Body of pancreas (tissue), 4 donors: Measurements from ENCODE around the gene NIPAL4. TPM values are rescaled to one million over a fixed set of nuclear protein-coding genes. Genes with fewer than 3 reads are reported as not detected.

Source experiments
- ATAC-seq: fragments of 150-250 bp; one replicate; pipeline ENCODE4 v1.9.1; 2016
- DNase-seq, 4 donors: peaks; one replicate each; pipeline ENCODE4 v3.0.0-alpha.2; 2019
- H3K27ac ChIP-seq, 4 donors: fragments of 200-600 bp; sonication (generic); 1 replicate in 3 of 4; 2 replicates in 1 of 4; pipeline versions ENCODE4 v1.5.1 to v1.6.1; 2016 to 2019; ENCODE audit warnings: mild to moderate bottlenecking in 1 of 4, mixed read lengths in 1 of 4, moderate library complexity in 1 of 4
- H3K27me3 ChIP-seq, 2 donors: fragments of 200-600 bp; sonication (generic); one replicate each; pipeline ENCODE4 v1.6.0; 2016; ENCODE audit warnings: mild to moderate bottlenecking in 1 of 2
- H3K36me3 ChIP-seq, 2 donors: fragments of 200-600 bp; sonication (generic); replicated peaks in 1 of 2; 2 replicates each; pipeline ENCODE4 v1.5.1; 2016; ENCODE audit warnings: low read depth in 2 of 2; ENCODE audit not compliant: insufficient read depth in 1 of 2
- H3K4me1 ChIP-seq: fragments of 200-600 bp; sonication (generic); one replicate; pipeline ENCODE4 v1.6.0; 2016
- H3K4me3 ChIP-seq, 2 donors: fragments of 200-600 bp; sonication (generic); 1 replicate in 1 of 2; 2 replicates in 1 of 2; pipeline ENCODE4 v1.5.1; 2016 to 2019
- H3K9me3 ChIP-seq, 3 donors: fragments of 200-600 bp; sonication (generic); 1 replicate in 2 of 3; 2 replicates in 1 of 3; pipeline ENCODE4 v1.5.1; 2016
- CTCF ChIP-seq, 7 experiments: fragments of 450-650 bp in 4 of 7; fragments of 200-600 bp in 3 of 7; sonication (generic) in 3 of 7; IDR thresholded peaks; one replicate each; pipeline ENCODE4 v1.5.1; 2016 to 2019; ENCODE audit warnings: antibody characterized with exemption in 7 of 7
- POLR2A ChIP-seq, 3 donors: fragments of 450-650 bp; IDR thresholded peaks; one replicate each; pipeline ENCODE4 v1.6.1; 2016; ENCODE audit warnings: antibody characterized with exemption in 3 of 3, mild to moderate bottlenecking in 2 of 3
- WGBS, 2 donors: methylation state at CpG; one replicate each; pipeline ENCODE4 v1.1.5; 2017; 5-methylcytosine and 5-hydroxymethylcytosine counted together
- intact Hi-C: fragments of 100-400 bp; cut with DNase I; formaldehyde crosslinking; loops from one replicate; pipeline ENCODE4 v1.15.1; 2023
- total RNA-seq, 2 donors: library from RNA; depleted of rRNA; stranded (reverse); fragments of >200 nt; gene quantifications; one replicate each; pipeline ENCODE4 v1.1.0, GENCODE V29; 2016

Gene NIPAL4
- total RNA-seq, 2 donors from 2014 or later, result not detected

DNA sequence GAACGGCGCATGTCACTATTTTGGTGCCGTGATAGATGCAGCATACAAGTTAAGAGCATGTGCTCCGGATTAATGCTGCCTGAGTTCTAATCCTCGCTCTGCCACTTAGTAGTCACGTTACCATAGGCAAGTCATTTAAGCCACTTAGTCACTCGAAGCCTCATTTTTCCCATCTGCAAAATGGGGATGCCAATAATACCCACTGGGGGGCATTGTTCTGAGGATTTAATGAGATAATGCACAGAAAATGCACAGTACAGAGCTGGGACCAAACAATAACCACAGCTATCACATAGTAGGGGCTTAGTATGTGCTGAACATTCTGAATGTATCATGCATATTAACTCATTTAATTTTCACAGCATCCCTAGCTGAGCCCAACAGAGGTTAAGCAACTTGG is 9.1 kb downstream of the NIPAL4 start:
- intact Hi-C loops, result no loop called here
- TF ChIP-seq POLR2A (IDR thresholded peaks at IDR 0.05), result no peak
- no peak for TF ChIP-seq CTCF (IDR thresholded peaks at IDR 0.05)
- no peaks in the 10 kb centered on the region for H3K36me3 ChIP-seq
- no peaks in the 10 kb centered on the region for H3K27me3 ChIP-seq
- no peak overlapping the region for H3K4me3 ChIP-seq
- DNase-seq (no peak), ATAC-seq (no peak)
- H3K4me1 ChIP-seq, result no peaks in the 10 kb centered on the region
- WGBS, 2 donors, result 91 to 93% methylated on average over 7 of the region's 7 CpGs
- H3K9me3 ChIP-seq, result no peaks in the 10 kb centered on the region
- no peak overlapping the region for H3K27ac ChIP-seq

DNA sequence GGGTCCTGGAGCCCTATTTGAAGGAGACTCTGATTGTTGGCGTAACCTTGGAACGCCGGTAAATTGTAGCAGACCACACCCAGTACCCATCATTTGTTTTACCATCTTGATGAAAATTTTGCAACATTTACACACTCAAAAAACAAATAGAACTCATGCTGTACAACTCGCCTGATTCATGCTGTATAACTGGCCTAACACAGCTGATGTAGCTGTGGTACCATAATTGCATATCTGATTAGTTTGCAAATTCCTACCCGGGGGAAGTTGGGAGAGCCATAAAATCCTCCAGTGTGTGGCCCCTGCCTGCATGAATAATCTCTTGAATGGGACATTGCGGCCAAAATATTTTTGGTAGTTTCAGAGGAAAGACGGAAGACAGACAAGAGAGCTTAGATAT is 9.7 kb downstream of the NIPAL4 start:
- TF ChIP-seq CTCF (IDR thresholded peaks at IDR 0.05) (no peak), POLR2A (IDR thresholded peaks at IDR 0.05) (no peak)
- 57 to 68% methylated on average over 7 of the region's 7 CpGs for WGBS, 2 donors
- no peak overlapping the region for H3K27ac ChIP-seq

GRCh38 chr5:157470631-157471030 is 10.6 kb downstream of the NIPAL4 start:
- TF ChIP-seq POLR2A (IDR thresholded peaks at IDR 0.05) (no peak), CTCF (IDR thresholded peaks at IDR 0.05) (no peak)
- no peak overlapping the region for H3K27ac ChIP-seq
- H3K9me3 ChIP-seq, result no peaks in the 10 kb centered on the region
- intact Hi-C loops, result loop anchor here (10.0 kb wide), 1 partner anchor 146 kb away; no protein-coding TSS in a partner anchor
- 13 to 22% methylated on average over 1 of the region's 1 CpG for WGBS, 2 donors
- DNase-seq, result no peak
- ATAC-seq, result no peak
- H3K36me3 ChIP-seq, result no peaks in the 10 kb centered on the region
- no peaks in the 10 kb centered on the region for H3K27me3 ChIP-seq
- H3K4me1 ChIP-seq, result no peaks in the 10 kb centered on the region
- H3K4me3 ChIP-seq, result no peak overlapping the region

More for the DNA sequence above, 9.7 kb downstream of the NIPAL4 start:
- Histone ChIP-seq H3K36me3 (no peaks in the 10 kb centered on the region), H3K4me1 (no peaks in the 10 kb centered on the region), H3K4me3 (no peak overlapping the region), H3K27me3 (no peaks in the 10 kb centered on the region), H3K9me3 (no peaks in the 10 kb centered on the region)
- DNase-seq, result no peak
- no peak for ATAC-seq
- intact Hi-C loops, result loop anchor here (10.0 kb wide), 1 partner anchor 145 kb away; no protein-coding TSS in a partner anchor

- no peaks in the 10 kb centered on the region for H3K27me3 ChIP-seq
- no peaks in the 10 kb centered on the region for H3K4me1 ChIP-seq
- intact Hi-C loops, result loop anchor here (10.0 kb wide), 1 partner anchor 147 kb away; no protein-coding TSS in a partner anchor
- no peaks in the 10 kb centered on the region for H3K9me3 ChIP-seq
- DNase-seq (no peak), ATAC-seq (no peak)
- no peaks in the 10 kb centered on the region for H3K36me3 ChIP-seq
- WGBS, 2 donors, result 93 to 100% methylated on average over 1 of the region's 1 CpG
- no peak overlapping the region for H3K4me3 ChIP-seq
- H3K27ac ChIP-seq, result no peak overlapping the region
- TF ChIP-seq POLR2A (IDR thresholded peaks at IDR 0.05), result no peak
- peak in 4 of 7 experiments; percentile 12 to 36 (median 33) for TF ChIP-seq CTCF (IDR thresholded peaks at IDR 0.05)
Observed at GRCh38 chr5:157471709-157472108, 11.7 kb downstream of the NIPAL4 start.
